Stimulated activated CD4-positive, alpha-beta T cell treated with anti-CD3 and anti-CD28 coated beads, Interleukin-15, amount 100 ng/mL, for 24 hours (primary cell): ENCODE results near the gene THSD4.

Source experiments
- DNase-seq: peaks from one replicate; pipeline ENCODE4 v3.0.0-alpha.2; 2020

Gene THSD4

DNA sequence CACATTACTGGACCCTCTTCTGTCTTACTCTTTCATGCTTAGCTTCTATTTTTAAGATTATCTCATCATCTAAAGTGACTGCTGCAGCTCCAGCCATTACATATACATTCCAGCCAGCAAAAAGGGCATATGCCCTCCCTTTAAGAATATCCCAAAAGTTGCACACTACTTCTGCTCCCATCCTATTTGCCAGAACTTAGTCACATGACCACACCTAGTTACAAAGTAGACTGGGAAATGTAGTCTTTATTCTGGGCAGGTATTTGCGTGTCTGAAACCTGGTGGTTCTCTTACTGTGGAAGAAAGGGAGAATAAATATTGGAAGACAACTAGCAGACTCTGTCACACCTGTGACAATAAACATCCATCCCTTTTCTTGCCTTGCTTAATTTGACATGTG lies 353.4 kb downstream of the THSD4 start:
- DNase-seq, result no peak

DNA sequence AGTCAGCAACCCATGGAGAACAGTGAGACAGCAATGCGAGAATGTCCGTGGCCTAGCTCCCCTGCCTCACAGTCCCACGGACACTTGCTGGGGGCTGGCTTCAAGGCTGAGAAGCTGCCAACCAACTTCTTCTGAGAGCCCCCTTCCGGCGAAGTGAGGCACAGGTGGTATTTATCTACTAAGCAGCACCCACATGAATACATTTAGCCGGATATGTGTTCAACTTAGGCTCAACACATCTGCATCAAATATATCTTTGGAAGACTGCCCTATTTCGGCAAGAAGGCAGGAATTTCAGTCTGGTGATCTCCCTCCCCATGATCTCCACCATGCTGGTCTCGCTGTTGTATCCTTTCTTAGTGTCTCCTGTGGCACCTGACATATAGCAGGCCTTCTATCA lies 354.1 kb downstream of the THSD4 start:
- DNase-seq, result no peak

DNA sequence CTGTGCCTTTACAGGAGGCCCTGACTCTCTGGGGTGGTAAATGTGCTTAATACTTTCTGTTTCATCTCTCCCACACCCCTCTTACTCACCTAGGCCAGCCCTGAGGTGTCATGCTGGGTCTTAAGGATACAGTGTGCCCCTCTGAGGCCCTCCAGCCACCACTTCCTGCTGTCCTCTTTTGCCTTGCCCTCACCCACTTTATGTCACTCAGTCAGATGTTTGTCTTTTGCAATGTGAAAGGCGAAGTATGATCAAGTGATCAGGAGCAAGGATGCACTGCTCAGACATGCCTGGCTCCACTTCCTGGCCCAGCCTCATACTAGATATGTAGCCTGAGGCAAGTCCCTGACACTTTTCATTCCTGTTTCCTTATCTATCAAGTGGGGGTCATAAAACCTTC lies 356.1 kb downstream of the THSD4 start:
- DNase-seq, result no peak

DNA sequence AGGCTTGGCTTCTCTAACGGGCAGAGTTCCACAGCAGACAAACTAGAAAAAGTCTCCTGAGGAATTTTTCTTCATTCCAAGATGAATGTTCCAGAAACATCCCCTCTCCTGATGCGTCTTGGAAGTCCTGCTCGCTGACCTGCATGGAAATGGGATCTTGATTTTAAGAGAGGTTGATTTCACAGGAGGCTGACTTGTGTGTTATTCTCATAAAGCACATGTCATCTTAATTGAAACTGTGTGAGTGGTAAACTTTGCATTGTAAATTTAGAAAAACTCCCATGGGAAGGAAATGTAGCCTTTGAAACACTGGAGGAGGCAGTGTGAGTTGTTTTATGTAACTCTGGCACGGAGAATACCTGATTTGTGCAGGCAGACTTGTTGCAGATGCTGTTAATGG lies 357.3 kb downstream of the THSD4 start:
- no peak for DNase-seq

DNA sequence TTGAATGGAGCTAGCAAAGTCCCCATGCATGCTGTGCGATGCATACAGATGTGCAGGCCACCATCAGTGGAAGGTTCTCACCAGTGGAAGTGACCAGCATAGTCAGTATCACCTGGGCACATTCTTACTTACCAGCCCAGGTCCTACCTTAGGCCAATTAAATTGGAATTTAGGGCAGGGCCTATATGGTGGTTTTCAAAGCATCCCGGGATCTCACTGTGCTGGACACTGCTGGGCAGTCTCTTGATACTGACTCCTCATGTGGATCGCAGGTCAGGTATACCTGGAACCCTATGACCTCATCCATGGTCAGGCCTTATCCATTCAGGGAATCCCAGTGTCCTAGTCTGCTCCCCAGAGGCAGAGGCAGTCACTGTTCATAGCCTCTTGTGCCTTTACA lies 358.5 kb downstream of the THSD4 start:
- DNase-seq, result no peak

DNA sequence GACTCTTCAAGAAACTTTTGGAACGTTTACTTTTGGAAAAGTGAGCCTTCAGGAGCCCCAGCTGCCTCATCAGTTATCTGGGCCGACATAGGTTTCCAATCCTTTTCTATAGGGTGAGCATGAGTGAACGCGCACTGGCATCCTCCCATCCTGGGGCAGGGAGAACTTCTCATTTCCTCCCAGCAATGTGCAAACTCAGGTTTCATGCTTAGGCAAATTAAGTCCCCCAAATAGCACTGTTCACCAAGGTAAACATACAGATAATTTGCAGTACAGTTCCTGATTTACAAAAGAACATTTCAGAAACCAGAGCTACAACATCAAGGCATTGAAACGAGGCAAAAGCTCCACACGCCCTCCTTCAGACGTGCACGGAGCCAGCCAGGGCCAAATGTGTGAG lies 361.6 kb downstream of the THSD4 start:
- no peak for DNase-seq

DNA sequence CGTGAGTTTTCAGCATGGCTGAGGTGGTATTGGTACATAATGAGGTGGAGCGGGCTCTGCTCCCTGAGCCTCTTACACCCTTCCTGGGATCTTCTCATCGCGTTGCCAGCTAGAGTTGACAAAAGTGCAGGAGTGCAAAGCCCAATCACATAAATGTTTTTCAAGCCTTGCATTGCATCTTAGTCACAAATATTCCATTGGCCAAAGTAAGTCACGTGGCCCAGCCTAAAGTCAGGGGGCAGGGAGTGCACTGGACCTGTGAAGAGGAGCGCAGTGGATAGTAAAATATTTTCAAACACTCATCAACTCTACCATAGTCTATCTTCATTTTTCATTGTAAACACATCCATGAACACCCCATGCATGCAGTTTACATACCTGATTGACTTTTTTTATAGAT lies 365.3 kb downstream of the THSD4 start:
- no peak for DNase-seq

DNA sequence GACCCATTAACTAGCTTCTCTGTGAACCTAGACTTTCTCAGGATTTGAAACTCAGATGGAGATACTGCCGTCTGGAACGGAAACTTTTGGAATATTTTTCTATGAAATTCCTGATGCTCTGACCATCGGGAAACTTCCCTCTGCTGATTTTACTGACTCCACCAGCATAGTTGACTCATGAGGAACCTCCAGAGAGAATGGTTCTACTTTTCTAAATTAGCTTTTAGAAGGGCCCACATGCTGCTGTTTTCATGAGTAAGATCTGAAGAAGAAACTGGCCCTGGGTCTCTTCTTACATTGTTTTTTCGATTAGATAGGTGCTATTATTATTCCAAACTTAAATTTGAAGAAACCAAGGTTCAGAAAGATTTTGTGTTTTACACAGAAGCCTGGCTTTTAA lies 368.8 kb downstream of the THSD4 start:
- DNase-seq, result no peak

DNA sequence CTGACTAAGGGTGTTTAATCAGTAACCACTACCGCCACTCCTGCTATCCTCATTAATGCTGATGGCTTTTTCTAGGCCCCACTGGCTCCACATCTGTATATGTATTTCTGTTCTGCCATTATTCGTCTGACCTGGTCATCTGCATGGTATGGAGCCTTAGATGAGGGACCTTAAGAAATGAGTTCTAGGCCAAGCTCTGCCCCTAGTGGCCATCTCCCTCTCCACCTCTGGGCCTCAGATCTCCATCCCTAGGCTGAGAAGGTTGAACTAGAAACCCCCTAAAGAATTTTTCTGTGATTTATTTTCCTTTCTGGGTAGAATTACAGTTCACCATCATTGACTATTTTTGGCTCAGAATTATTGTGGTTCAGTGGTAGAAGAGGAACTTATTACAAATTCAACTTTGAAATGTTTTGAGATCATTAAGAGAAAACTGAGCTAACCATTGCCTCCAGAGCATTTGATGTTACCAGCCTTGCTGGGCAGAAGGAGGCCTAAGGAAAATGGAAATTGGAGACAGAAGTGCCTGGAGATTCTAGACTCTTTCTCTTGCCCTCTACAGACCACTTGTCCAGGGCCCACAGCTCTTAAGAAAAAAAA lies 369.9 kb downstream of the THSD4 start:
- no peak for DNase-seq

DNA sequence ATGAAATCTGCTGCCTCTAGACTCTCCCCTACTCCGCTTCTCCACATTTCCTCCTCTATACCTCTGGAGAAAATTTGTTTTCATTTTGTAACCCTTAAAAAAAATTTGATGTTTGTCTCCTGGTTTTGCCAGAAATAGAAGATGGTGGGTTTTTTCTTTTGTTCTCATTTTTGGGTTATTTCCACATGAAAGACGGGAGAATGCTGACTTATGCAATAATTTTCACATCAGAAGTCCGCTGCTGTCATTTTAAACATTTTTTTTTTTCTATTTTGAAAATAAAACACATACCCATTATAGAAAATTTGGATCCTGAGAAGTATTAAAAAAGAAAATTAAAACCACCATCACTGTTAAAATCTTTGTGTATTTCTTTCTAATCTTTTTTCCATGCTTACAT lies 374.3 kb downstream of the THSD4 start:
- DNase-seq, result no peak

DNA sequence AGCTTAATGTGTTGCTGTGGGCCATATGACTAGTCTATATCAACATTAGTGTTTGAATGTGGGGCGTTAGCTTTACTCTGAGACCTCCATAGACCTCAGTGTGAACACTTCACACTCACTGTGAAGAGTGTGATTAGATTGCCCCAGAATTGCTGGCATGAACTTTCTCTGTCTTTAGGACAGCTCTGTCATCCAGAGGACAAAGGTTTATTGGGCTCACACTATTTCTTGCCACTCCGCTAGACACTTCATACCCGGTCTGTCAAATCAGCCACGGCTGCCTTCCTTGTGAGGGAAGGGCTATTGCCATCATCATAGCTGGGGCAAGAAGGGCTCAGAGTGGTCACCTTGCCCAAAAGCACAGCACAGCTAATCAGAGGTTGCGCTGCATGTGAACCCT lies 378.3 kb downstream of the THSD4 start:
- DNase-seq, result no peak

DNA sequence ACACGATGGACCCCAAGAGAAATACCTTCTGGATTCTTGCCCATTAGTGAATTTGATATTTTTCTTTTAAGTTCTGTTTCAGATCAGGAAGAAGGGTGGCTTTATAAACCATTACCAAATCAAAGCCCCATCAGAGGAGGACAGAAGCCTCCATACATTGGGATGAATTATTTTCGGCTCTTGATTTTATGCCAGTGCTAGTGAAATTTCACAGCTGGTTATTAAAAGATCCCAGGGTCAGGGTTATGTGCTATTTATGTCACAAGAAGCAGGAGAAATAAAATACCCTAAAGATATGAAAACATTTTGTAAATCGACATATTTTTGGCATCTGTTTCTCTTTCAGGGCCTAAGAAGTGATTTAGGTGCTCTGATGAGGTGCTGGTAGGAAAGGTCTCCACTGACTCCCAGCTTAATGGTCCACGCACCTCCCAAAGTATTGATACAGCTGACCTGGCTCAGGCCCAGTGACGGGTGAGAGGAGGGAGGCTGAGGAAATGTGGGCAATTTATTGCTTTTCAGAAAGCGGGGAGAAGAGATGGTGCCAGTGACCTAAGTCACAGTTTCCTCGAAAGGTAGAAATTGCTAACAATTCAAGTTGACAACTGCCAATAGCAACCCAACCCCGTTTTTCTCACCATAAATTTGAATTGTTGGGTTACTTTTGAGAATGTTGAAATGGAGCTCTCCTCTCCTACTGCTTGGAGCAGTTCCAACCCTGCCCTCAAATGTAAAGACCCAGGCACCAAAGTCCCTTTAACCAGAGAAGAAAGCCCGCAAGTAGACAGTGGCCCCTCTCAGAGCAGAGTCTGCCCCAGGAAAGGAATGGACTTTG lies 379.5 kb downstream of the THSD4 start:
- DNase-seq, result no peak

DNA sequence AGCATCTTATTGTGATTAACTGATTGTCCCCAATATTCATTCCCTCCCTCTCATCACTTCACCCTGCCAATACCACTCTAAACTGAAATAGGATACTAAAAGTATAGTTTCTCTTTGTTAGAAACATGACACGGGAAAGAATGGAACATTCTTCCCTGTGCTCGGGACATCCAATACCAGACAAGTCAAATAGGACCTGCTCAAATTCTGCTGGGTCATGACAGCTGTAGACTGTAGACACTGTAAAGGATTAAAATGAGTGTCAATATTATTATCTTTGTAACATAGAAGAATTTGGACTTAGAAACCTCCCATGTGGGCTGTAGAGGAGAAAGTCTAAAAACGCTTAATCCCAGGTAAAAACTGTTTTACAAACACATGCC lies 380.1 kb downstream of the THSD4 start:
- DNase-seq, result no peak

DNA sequence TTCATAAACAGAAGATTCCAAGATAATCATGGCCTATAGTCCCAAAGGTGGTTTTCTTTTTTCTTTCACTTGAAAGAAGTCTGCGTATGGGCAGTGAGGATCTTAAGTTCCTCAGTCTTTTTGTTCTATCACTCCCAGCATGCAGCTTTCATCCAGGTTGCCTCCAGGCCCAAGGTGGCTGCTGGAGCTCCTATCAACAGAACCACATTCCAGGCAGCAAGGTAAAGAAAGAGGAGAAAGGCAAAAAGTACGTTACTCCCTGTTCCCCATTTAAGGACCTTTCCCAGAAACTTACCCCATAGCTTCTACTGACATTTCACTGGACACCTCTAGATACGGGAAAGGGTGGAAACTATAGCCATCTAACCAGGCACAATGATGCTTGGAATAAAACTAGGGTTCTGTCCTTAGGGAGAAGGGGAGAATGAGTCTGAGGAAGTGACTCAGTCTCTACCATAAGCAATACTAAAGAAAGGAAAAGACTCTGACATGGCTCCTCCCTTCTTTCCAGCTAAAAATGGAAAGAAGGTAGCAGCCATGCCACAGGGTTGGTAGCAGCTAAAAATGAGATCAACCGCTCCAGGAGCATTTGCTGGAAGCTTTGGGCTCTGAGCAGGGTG lies 381.2 kb downstream of the THSD4 start:
- DNase-seq, result no peak

DNA sequence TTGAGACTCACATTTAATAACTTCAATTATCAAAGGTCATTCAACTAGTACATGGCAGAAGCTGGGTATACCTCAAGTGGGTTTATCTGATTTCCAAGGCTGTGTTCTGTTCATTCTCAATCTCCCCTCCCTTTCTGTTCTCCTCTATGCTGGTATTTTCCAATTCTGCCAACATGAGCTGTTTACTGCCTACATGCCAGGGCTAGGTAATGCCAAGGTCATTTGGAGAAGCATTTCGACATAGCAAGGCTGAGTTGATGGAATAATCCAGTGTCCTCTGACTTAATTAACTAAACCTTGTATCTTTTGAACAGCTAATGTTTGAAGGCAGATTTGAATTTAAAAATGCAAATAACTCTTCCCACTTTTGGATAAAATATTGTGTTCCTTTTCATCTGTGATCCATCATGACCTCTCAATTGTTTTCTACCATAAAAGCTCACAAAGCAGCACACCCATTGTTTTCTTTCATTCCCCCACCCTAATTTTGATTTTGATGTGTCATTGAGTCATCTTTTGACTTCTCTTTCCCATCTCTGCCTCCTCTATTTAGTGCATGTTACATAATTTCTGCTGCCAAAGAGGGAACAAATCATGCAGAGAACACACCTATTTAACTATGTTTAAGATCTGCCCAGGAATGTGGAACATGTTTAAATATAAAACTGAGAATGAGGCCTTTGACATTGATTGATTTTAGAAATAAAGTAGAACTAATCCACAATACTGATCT lies 386.2 kb downstream of the THSD4 start:
- DNase-seq, result no peak

DNA sequence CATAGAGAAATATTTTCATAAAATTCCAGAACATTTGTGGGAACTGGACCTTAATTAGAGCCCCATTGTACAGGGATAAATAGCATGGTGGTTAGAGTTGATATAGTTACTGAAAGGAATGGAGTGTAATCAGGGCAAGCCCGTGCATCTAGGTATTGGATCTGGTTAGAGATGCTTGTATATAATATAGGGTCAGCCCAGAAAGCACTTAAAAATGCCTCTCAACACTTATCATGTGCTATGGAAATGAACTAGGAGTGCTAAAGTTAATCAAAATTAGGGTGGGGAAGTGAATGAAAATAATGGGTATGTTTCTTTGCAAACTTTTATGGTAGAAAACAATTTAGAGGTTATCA lies 386.8 kb downstream of the THSD4 start:
- no peak for DNase-seq

DNA sequence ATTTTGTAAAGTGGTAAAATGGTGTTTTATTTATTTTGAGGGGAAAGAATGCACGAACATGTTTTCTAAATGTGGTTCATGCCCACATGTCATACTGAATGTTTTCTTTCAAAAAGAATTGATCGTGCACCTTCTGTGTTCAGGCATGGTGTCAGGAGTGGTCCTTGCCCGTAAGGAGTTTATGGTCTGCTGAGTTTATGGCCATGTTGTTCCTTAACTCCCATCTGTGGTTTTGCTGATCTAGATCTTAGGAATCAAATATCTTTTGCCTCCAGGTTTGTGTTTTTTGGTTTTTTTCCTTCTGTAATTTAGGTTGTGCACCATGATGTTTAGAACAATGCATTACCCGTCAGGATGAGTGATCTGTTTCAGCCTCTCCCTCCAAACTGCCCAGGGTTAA lies 390.7 kb downstream of the THSD4 start:
- DNase-seq, result no peak

DNA sequence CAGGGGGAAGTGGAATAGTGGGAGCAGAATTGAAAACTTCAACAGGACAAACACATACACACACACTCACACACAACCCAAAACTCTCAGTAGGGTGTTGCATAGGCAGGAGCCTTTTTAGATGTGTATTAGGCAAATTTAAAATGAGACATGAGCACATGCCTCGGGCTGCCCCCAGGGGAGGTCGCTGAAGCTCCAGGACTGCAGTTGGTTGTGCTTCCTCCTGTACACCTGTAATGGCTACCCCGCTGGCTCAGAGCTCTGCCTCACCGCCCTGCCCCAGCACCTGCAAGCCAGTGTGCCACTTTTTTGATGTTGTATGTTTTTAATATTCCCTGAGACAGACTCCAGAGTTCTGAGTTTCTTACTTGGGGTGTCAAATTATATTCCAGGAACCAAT lies 391.7 kb downstream of the THSD4 start:
- DNase-seq, result no peak

DNA sequence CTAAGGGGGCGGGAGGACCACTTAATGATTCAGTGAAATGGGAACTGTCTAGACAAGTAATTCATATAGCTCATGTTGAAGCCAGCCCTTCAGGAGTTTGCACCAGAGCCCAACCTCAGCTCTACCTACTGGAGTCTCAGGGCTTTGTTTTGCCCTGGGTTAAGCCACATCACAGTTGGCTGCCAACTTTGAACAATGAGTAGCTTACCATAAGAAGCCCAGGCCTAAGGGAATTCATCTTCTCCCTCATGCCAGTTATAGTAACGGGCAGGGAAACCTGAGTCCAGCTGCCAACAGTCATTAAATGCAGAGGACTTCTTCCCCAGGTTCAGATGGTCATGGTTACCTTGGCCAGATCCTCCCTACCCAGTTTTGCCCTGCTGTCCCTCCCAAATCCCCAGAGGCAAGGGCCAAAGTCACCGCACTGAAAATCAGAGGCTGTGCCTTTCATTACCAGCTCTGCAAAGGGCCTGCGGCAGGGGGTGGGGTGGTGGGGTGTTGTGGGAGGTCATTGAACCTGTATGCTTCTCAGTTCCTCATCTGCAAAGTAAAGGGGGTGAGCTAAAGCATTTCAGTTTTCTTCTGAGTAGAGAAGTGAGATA lies 392.9 kb downstream of the THSD4 start:
- DNase-seq, result no peak

DNA sequence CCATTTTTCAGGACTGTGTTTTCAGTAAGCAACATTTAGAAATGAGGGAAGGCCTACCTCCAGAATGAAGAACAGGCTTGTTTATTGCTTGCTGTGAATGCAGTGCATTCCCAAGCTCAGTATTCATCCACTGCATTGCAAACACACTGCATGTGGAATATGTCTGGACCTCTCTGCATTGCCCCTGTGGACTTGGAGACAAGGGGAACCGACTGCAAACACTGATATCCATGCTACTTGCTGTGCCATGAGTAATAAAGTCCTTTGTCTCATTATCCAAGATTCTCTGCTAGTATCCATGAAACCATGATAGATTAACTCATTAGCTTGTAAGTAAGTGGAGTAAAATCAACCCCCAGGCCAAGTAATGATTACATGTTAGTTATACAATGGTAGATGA lies 393.9 kb downstream of the THSD4 start:
- no peak for DNase-seq

DNA sequence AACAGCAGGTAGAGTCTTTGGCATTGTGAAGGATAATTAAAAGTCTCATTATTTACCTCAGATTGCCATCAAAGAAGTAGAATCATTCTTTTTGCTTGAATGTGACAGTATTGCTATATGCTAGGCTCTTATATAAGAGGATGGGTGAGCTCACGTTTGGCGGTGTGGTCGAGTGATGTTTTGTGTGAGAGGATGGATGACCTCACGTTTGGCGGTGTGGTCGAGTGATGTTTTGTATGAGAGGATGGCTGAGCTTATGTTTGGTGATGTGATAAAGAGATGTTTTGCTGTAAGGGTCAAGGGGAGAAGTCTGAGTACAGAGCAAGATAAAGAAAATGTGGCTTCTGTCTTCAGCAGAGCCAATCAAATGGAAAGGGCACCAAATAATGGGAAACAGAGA lies 395.5 kb downstream of the THSD4 start:
- no peak for DNase-seq

DNA sequence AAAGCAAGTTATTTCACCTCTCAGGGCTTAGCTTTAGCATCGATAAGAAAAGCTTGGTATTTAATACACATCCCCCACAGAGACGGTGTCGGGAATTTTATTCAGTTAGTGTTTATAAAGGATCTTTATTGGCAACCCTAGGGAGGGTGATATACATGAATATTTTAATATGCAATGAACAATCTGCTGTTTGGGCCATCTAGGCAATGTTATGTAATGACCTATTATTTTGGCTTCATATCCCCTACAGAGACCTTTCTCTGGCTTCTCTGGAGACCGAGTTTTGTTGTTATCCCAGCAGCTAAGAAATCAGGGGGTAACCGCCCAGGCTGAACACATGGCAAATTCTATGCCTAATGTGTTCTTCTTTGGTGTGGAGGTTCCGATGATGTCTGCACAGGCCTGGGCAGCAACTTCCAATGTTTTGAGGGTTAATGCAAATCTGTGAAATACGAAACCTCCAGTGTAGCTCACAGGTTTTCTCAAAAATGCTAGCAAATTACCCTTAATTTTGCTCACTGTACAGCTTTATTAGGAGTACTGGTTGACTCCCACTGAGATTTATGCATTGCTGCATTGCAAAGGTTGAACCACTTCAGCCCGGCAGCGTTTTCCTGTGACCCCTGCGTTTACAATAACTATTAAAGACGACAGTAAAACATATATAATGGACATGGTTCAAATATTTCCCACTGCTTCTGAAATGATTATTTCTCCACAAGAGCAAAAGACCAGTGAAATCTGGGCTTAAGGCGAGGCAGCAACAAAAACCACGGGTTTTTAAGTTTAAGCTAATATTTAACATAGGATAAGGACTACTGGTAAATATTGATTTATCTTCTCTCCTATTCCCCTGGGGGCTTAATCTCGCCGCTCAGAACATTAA lies 396.8 kb downstream of the THSD4 start:
- no peak for DNase-seq

DNA sequence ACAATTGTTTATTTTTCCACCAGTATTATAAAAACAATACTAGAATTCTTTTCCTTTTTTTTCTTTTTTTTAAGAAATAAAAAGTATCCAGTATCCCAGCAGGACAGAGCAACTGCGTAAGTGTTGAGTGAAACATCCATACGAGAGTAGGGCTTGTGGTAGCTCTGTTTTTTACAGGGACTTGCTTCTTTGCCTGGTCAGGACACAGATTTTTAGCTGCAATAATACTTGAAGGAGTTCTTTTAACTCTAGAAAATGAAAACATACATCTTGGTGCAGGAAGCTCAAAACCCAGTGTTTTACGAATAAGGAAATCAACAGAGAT lies 397.4 kb downstream of the THSD4 start:
- DNase-seq, result no peak
